GM23248 (cell line): Measurements from ENCODE around the gene FNDC3B. TPM values are rescaled to one million over a fixed set of nuclear protein-coding genes. Genes with fewer than 3 reads are reported as not detected.

Source experiments
- DNase-seq: peaks from one replicate; pipeline ENCODE4 v3.0.0-alpha.2; 2015
- H2AFZ ChIP-seq: fragments of 200-600 bp; sonication (generic); 2 replicates; pipeline ENCODE4 v1.6.1; 2016; ENCODE audit warnings: antibody characterized with exemption
- H3F3A ChIP-seq: fragments of 200-600 bp; sonication (generic); 2 replicates; pipeline ENCODE4 v1.6.1; 2016; ENCODE audit warnings: mild to moderate bottlenecking, antibody characterized with exemption, mixed run types; ENCODE audit not compliant: insufficient read depth
- H3K27ac ChIP-seq: fragments of 200-600 bp; sonication (generic); 2 replicates; pipeline ENCODE4 v1.5.1; 2016; ENCODE audit warnings: mild to moderate bottlenecking
- H3K27me3 ChIP-seq: fragments of 200-600 bp; sonication (generic); replicated peaks from 2 replicates; pipeline ENCODE4 v1.6.1; 2016; ENCODE audit warnings: mild to moderate bottlenecking; ENCODE audit not compliant: insufficient read depth
- H3K36me3 ChIP-seq: fragments of 200-600 bp; sonication (generic); 2 replicates; pipeline ENCODE4 v1.6.1; 2016; ENCODE audit warnings: low read depth, mild to moderate bottlenecking
- H3K4me1 ChIP-seq: fragments of 200-600 bp; sonication (generic); 2 replicates; pipeline ENCODE4 v1.6.1; 2016; ENCODE audit warnings: mild to moderate bottlenecking; ENCODE audit not compliant: insufficient read depth
- H3K4me2 ChIP-seq: fragments of 200-600 bp; sonication (generic); one replicate; pipeline ENCODE4 v1.6.1; 2016; ENCODE audit warnings: mild to moderate bottlenecking; ENCODE audit not compliant: unreplicated experiment
- H3K4me3 ChIP-seq: fragments of 200-600 bp; sonication (generic); 2 replicates; pipeline ENCODE4 v1.5.1; 2016; ENCODE audit warnings: mild to moderate bottlenecking
- H3K79me2 ChIP-seq: fragments of 200-600 bp; sonication (generic); 2 replicates; pipeline ENCODE4 v1.6.1; 2016; ENCODE audit warnings: mild to moderate bottlenecking; ENCODE audit not compliant: insufficient read depth
- H3K9ac ChIP-seq: fragments of 200-600 bp; sonication (generic); 2 replicates; pipeline ENCODE4 v1.6.1; 2016; ENCODE audit warnings: mild to moderate bottlenecking
- H3K9me2 ChIP-seq: fragments of 200-600 bp; sonication (generic); 2 replicates; pipeline ENCODE4 v1.6.1; 2016; ENCODE audit warnings: mixed run types, mild to moderate bottlenecking, moderate library complexity; ENCODE audit not compliant: insufficient read depth
- H3K9me3 ChIP-seq: fragments of 200-600 bp; sonication (generic); one replicate; pipeline ENCODE4 v1.6.1; 2017; ENCODE audit warnings: low read depth
- H4K20me1 ChIP-seq: fragments of 200-600 bp; sonication (generic); 2 replicates; pipeline ENCODE4 v1.6.0; 2016; ENCODE audit not compliant: insufficient read depth
- EZH2 ChIP-seq: fragments of 200-600 bp; sonication (generic); IDR thresholded peaks from 2 replicates; pipeline ENCODE4 v1.6.1; 2018; ENCODE audit warnings: antibody characterized with exemption, mild to moderate bottlenecking; ENCODE audit not compliant: insufficient read depth, poor library complexity, severe bottlenecking
- EZH2phosphoT487 ChIP-seq: fragments of 200-600 bp; sonication (generic); IDR thresholded peaks from 2 replicates; pipeline ENCODE4 v1.6.1; 2018; ENCODE audit warnings: antibody characterized with exemption, moderate library complexity, mild to moderate bottlenecking, low read depth; ENCODE audit not compliant: insufficient read depth
- WGBS, 2 experiments: methylation state at CpG; one replicate each; pipeline ENCODE4 v1.1.6; 2015 to 2017; ENCODE audit warnings: low lambda C conversion rate in 2 of 2, low coverage in 1 of 2; ENCODE audit errors: missing lambda C conversion rate in 2 of 2; 5-methylcytosine and 5-hydroxymethylcytosine counted together
- in situ Hi-C: fragments of 300-500 bp; cut with MboI; formaldehyde crosslinking; loops from 2 replicates; pipeline ENCODE4 v1.15.0; 2020
- polyA plus RNA-seq: library from polyadenylated mRNA; unstranded; fragments of >200 nt; fragmentation: Nextera tagmentation; extraction: Ambion mirVana; gene quantifications from 2 replicates; pipeline ENCODE4 v1.2.1, GENCODE V29; 2016
- total RNA-seq: library from RNA; depleted of rRNA; stranded (reverse); fragments of >200 nt; shearing (Covaris generic); gene quantifications from 2 replicates; pipeline ENCODE4 v1.2.3, GENCODE V29; 2014

The FNDC3B gene
- total and polyA plus RNA-seq, 2 experiments from 2014 or later: 85.5 to 123 TPM

DNA sequence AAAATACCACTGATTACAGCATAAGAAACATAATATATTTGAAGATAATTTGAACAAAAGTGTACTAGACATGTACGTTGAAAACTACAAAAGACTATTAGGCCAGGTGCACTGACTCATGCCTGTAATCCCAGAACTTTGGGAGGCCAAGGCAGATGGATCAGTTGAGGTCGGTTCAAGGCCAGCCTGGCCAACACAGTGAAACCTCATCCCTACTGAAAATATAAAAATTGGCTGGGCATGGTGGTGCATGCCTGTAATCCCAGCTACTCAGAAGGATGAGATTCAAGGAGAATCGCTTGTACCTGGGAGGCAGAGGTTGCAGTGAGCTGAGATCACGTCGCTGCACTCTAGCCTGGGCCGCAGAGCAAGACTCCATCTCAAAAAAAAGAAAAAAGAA is 36.2 kb upstream of the FNDC3B start:
- no peak for TF ChIP-seq EZH2phosphoT487
- no peak for TF ChIP-seq EZH2
- no peaks in the 10 kb centered on the region for H4K20me1 ChIP-seq
- WGBS, 2 experiments: 82 to 83% methylated on average over 6 of the region's 6 CpGs
- H3K9me3 ChIP-seq: no peaks in the 10 kb centered on the region
- no peaks in the 10 kb centered on the region for H3K27me3 ChIP-seq
- H3K27ac ChIP-seq: no peak overlapping the region
- H2AFZ ChIP-seq: no peak overlapping the region
- H3K9ac ChIP-seq: no peak overlapping the region
- H3K79me2 ChIP-seq: no peaks in the 10 kb centered on the region
- no peaks in the 10 kb centered on the region for H3K4me1 ChIP-seq
- in situ Hi-C loops: no loop called here
- DNase-seq: no peak
- H3K4me2 ChIP-seq: no peak overlapping the region
- no peak overlapping the region for H3K4me3 ChIP-seq
- H3K36me3 ChIP-seq: no peaks in the 10 kb centered on the region
- H3K9me2 ChIP-seq: no peaks in the 10 kb centered on the region
- no peaks in the 10 kb centered on the region for H3F3A ChIP-seq

DNA sequence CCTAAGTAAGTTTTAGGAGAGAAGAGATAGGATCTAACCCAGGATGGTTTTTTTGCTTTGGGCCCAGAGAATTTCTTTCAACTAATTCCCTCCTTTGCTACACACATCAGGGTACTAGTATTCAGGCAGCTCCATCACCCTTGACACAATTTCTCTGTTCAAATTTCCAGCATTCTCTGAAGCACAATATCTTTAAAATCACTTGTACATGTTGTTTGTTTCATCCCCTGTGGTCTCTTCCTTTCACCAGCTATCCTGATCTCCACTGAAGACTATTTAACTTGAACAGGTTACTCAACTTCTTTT is 32.4 kb upstream of the FNDC3B start:
- Histone ChIP-seq H2AFZ (no peak overlapping the region), H3K4me2 (no peak overlapping the region), H3K36me3 (no peaks in the 10 kb centered on the region), H3K9me3 (no peaks in the 10 kb centered on the region), H3K79me2 (no peaks in the 10 kb centered on the region), H3K4me3 (no peak overlapping the region), H3K4me1 (no peaks in the 10 kb centered on the region), H3K27ac (no peak overlapping the region), H3F3A (no peaks in the 10 kb centered on the region), H4K20me1 (no peaks in the 10 kb centered on the region), H3K27me3 (no peaks in the 10 kb centered on the region), H3K9me2 (no peaks in the 10 kb centered on the region), H3K9ac (no peak overlapping the region)
- in situ Hi-C loops: no loop called here
- TF ChIP-seq EZH2phosphoT487 (no peak), EZH2 (no peak)
- DNase-seq: no peak

DNA sequence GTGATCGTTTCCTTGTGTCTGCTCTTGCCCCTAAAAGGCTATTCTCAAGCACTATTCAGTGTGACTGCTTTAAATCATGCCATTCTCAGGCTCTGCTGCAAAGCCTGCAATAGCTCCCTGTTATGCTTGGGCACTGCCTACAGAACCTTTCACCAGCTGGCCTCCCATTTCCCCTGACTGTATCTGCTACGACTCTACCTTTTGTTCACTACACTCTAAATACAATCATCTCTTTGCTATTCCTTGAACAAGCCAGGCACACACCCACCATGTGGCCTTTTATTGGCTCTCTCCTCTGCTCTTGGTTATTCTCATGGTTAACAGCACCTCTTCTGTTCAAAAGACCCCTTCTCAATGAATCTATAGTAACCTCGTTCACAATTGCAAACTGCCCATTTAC is 29.6 kb upstream of the FNDC3B start:
- Histone ChIP-seq H3K9me3 (no peaks in the 10 kb centered on the region), H3F3A (no peaks in the 10 kb centered on the region), H3K27me3 (no peaks in the 10 kb centered on the region), H3K27ac (no peak overlapping the region), H3K4me1 (no peaks in the 10 kb centered on the region), H3K4me2 (no peak overlapping the region), H3K9me2 (no peaks in the 10 kb centered on the region), H3K79me2 (no peaks in the 10 kb centered on the region), H3K36me3 (no peaks in the 10 kb centered on the region), H2AFZ (no peak overlapping the region; the same call in 1 of the 2 replicates), H3K4me3 (no peak overlapping the region), H3K9ac (no peak overlapping the region), H4K20me1 (no peaks in the 10 kb centered on the region)
- DNase-seq: no peak
- WGBS, 2 experiments: 52 to 64% methylated on average over 3 of the region's 3 CpGs
- in situ Hi-C loops: no loop called here
- TF ChIP-seq EZH2: no peak
- no peak for TF ChIP-seq EZH2phosphoT487

DNA sequence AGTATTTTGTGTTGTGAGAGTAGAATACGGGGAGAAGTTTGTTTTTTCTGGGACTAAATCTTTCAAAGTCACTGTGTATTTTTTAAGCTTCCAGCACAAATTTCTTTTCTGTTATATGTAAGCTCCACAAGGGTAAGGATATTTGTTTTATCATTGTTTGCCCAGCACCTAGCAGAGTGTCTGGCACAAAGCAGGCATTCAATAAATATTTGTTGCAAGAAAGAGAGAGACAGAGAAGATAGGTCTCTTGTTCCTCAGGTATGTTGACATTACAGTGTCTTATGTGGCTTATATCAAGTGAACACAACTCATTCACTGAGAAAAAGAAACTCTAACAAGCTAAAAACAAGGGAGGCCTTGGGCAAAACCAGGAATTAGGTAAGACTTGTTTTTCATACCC is 26.6 kb upstream of the FNDC3B start:
- no peak overlapping the region for H3K4me3 ChIP-seq
- 79 to 83% methylated on average over 1 of the region's 1 CpG for WGBS, 2 experiments
- no peaks in the 10 kb centered on the region for H3K36me3 ChIP-seq
- no peak overlapping the region for H3K27ac ChIP-seq
- peaks cover 2% of the 10 kb centered on the region for H3K9me3 ChIP-seq
- TF ChIP-seq EZH2 (no peak), EZH2phosphoT487 (no peak)
- no peaks in the 10 kb centered on the region for H3K27me3 ChIP-seq
- in situ Hi-C loops: no loop called here
- H3K9me2 ChIP-seq: no peaks in the 10 kb centered on the region
- no peaks in the 10 kb centered on the region for H3K4me1 ChIP-seq
- DNase-seq: no peak
- no peak overlapping the region for H3K4me2 ChIP-seq
- no peak overlapping the region for H3K9ac ChIP-seq
- H4K20me1 ChIP-seq: no peaks in the 10 kb centered on the region
- no peaks in the 10 kb centered on the region for H3F3A ChIP-seq
- no peak overlapping the region for H2AFZ ChIP-seq
- no peaks in the 10 kb centered on the region for H3K79me2 ChIP-seq

DNA sequence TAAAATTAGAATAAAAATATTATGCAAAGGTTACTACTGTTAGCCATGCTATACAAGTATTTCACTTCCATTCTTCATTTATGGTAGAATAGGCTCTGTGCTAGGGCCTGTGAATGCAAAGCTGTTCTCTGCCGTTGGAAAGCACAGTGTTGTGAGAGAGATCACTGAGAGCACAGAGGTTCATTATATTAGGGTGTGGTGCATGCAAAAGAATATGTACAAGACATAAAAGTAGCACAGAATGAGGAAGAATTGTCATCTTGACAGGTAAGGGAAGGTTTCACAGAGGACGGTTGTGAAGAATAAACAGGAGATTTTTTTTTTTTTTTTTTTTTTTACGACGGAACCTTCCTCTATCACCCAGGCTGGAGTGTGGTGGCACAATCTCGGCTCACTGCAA is 25.2 kb upstream of the FNDC3B start:
- 57 to 63% methylated on average over 5 of the region's 5 CpGs for WGBS, 2 experiments
- peaks cover 2% of the 10 kb centered on the region for H3K9me3 ChIP-seq
- no peaks in the 10 kb centered on the region for H3F3A ChIP-seq
- no peak for DNase-seq
- no peaks in the 10 kb centered on the region for H3K9me2 ChIP-seq
- H2AFZ ChIP-seq: no peak overlapping the region
- H3K36me3 ChIP-seq: no peaks in the 10 kb centered on the region
- H3K27ac ChIP-seq: no peak overlapping the region
- H3K4me2 ChIP-seq: no peak overlapping the region
- in situ Hi-C loops: no loop called here
- TF ChIP-seq EZH2: no peak
- TF ChIP-seq EZH2phosphoT487: no peak
- no peaks in the 10 kb centered on the region for H3K4me1 ChIP-seq
- no peak overlapping the region for H3K9ac ChIP-seq
- no peak overlapping the region for H3K4me3 ChIP-seq
- no peaks in the 10 kb centered on the region for H3K79me2 ChIP-seq
- H3K27me3 ChIP-seq: no peaks in the 10 kb centered on the region
- H4K20me1 ChIP-seq: no peaks in the 10 kb centered on the region
